GM12878 (cell line): ENCODE results near the gene TSEN34. TPM values are rescaled to one million over a fixed set of nuclear protein-coding genes. Genes with fewer than 3 reads are reported as not detected.

ENCODE experiments used
- BACH1 ChIP-seq: fragments of 450-650 bp; IDR thresholded peaks from 2 replicates; pipeline ENCODE4 v1.6.1; 2017; ENCODE audit warnings: mild to moderate bottlenecking, borderline replicate concordance
- BMI1 ChIP-seq: fragments of 450-650 bp; IDR thresholded peaks from 2 replicates; pipeline ENCODE4 v1.6.1; 2016; ENCODE audit warnings: mild to moderate bottlenecking, moderate library complexity, borderline replicate concordance
- CHD2 ChIP-seq: IDR thresholded peaks from 2 replicates; pipeline ENCODE4 v1.6.1; 2011; ENCODE audit warnings: low read depth, low read length, improper control_type of control experiment, borderline replicate concordance
- CREB1 ChIP-seq: IDR thresholded peaks from 2 replicates; pipeline ENCODE4 v1.6.1; 2012; ENCODE audit warnings: low read depth, mild to moderate bottlenecking, inconsistent platforms
- CREM ChIP-seq: IDR thresholded peaks from 2 replicates; pipeline ENCODE4 v1.6.1; 2014; ENCODE audit warnings: antibody characterized with exemption, low read depth
- CUX1 ChIP-seq: IDR thresholded peaks from 2 replicates; pipeline ENCODE4 v1.6.1; 2012; ENCODE audit warnings: improper control_type of control experiment, low read depth, low read length; ENCODE audit not compliant: insufficient replicate concordance
- ETV6 ChIP-seq, 2 experiments: fragments of 450-650 bp in 1 of 2; IDR thresholded peaks in 1 of 2; conservative IDR thresholded peaks in 1 of 2; 2 replicates each; pipeline ENCODE4 v1.6.1; 2014; ENCODE audit warnings: antibody characterized with exemption in 1 of 2, borderline replicate concordance in 1 of 2, low read depth in 1 of 2, mild to moderate bottlenecking in 1 of 2, moderate library complexity in 1 of 2
- GATAD2B ChIP-seq: fragments of 450-650 bp; conservative IDR thresholded peaks from 2 replicates; pipeline ENCODE4 v1.6.1; 2017; ENCODE audit warnings: low read depth, mild to moderate bottlenecking, moderate library complexity
- HCFC1 ChIP-seq: fragments of 150-350 bp; IDR thresholded peaks from 2 replicates; pipeline ENCODE4 v1.6.1; 2014; ENCODE audit warnings: low read length
- HDGF ChIP-seq: fragments of 450-650 bp; IDR thresholded peaks from 2 replicates; pipeline ENCODE4 v1.6.1; 2016; ENCODE audit warnings: antibody characterized with exemption
- IKZF1 ChIP-seq: fragments of 450-650 bp; conservative IDR thresholded peaks from 2 replicates; pipeline ENCODE4 v1.6.1; 2017; ENCODE audit warnings: antibody characterized with exemption, mild to moderate bottlenecking
- IRF5 ChIP-seq: fragments of 450-650 bp; IDR thresholded peaks from 2 replicates; pipeline ENCODE4 v1.6.1; 2017; ENCODE audit warnings: borderline replicate concordance
- MTA2 ChIP-seq: fragments of 450-650 bp; IDR thresholded peaks from 2 replicates; pipeline ENCODE4 v1.6.1; 2016; ENCODE audit warnings: low read depth, mild to moderate bottlenecking, moderate library complexity
- NBN ChIP-seq: fragments of 450-650 bp; IDR thresholded peaks from 2 replicates; pipeline ENCODE4 v1.6.1; 2016
- NFYB ChIP-seq: IDR thresholded peaks from 2 replicates; pipeline ENCODE4 v1.6.1; 2011; ENCODE audit warnings: low read depth, mild to moderate bottlenecking, low read length, improper control_type of control experiment, moderate library complexity; ENCODE audit not compliant: insufficient read depth
- PKNOX1 ChIP-seq: fragments of 450-650 bp; IDR thresholded peaks from 2 replicates; pipeline ENCODE4 v1.6.1; 2016; ENCODE audit warnings: mild to moderate bottlenecking
- POLR2AphosphoS2 ChIP-seq: IDR thresholded peaks from 2 replicates; pipeline ENCODE4 v1.6.1; 2011; ENCODE audit warnings: low read depth, mild to moderate bottlenecking, low read length, improper control_type of control experiment, moderate library complexity
- RFX5 ChIP-seq: IDR thresholded peaks from 2 replicates; pipeline ENCODE4 v1.6.1; 2011; ENCODE audit warnings: low read depth, low read length, improper control_type of control experiment
- SMAD1 ChIP-seq: fragments of 450-650 bp; IDR thresholded peaks from 2 replicates; pipeline ENCODE4 v1.6.1; 2018; ENCODE audit warnings: mild to moderate bottlenecking, low read depth; ENCODE audit not compliant: partially characterized antibody
- SREBF1 ChIP-seq: IDR thresholded peaks from 2 replicates; pipeline ENCODE4 v1.6.1; 2012; ENCODE audit warnings: mild to moderate bottlenecking, low read length
- SUPT20H ChIP-seq: IDR thresholded peaks from 2 replicates; pipeline ENCODE4 v1.6.1; 2011; ENCODE audit warnings: low read depth, mild to moderate bottlenecking, low read length, moderate library complexity, borderline replicate concordance; ENCODE audit not compliant: control insufficient read depth
- TBL1XR1 ChIP-seq: IDR thresholded peaks from 2 replicates; pipeline ENCODE4 v1.6.1; 2012; ENCODE audit warnings: low read depth, low read length, improper control_type of control experiment
- USF2 ChIP-seq: IDR thresholded peaks from 2 replicates; pipeline ENCODE4 v1.6.1; 2011; ENCODE audit warnings: low read depth, low read length, improper control_type of control experiment, borderline replicate concordance
- ZZZ3 ChIP-seq: IDR thresholded peaks from 2 replicates; pipeline ENCODE4 v1.6.1; 2011; ENCODE audit warnings: low read depth; ENCODE audit not compliant: control insufficient read depth, insufficient read length
- polyA plus RNA-seq, 11 experiments: library from polyadenylated mRNA; depleted of rRNA in 4 of 11; unstranded in 6 of 11; stranded (reverse) in 5 of 11; fragments of >200 nt; fragmentation: Nextera tagmentation in 4 of 11; fragmentation: Illumina TruSeq in 1 of 11; extraction: Ambion mirVana in 4 of 11; extraction: Trizol in 1 of 11; gene quantifications; 1 replicate in 1 of 11; 2 replicates in 10 of 11; pipeline versions ENCODE4 v1.2.1 to v1.2.3, GENCODE V29; 2011 to 2016; ENCODE audit warnings: inconsistent platforms in 2 of 11, missing spikeins in 2 of 11, low read depth in 1 of 11
- total RNA-seq, 4 experiments: library from RNA; depleted of rRNA in 3 of 4; stranded (reverse); fragments of >200 nt in 3 of 4; fragmentation: Illumina TruSeq in 1 of 4; extraction: Trizol in 1 of 4; gene quantifications; 2 replicates each; pipeline versions ENCODE4 v1.2.1 to v1.2.3, GENCODE V29; 2013 to 2021

The TSEN34 gene
- total and polyA plus RNA-seq, 10 of the 15 experiments (the other 5 are each of a cell fraction or from before 2014, with no cell fraction given): 1.0 to 35.9 (median 16.8) TPM

GRCh38 chr19:54190503-54191010 is 551 bp upstream of the TSEN34 start (continued):
- TF ChIP-seq CUX1 (no peak), USF2 (no peak), RFX5 (peak; percentile 38; the same call in 1 of the 2 replicates), SUPT20H (no peak), IKZF1 (no peak), CHD2 (peak; percentile 34; the same call in 1 of the 2 replicates), TBL1XR1 (peak; percentile 41; the same call in 1 of the 2 replicates), CREB1 (peak; percentile 80), PKNOX1 (peak; percentile 52; the same call in 1 of the 2 replicates), HCFC1 (no peak), NFYB (0 out of 2 replicates have a peak, but pooled peaks have one; percentile 22), IRF5 (no peak), SMAD1 (no peak), MTA2 (no peak), POLR2AphosphoS2 (no peak), ETV6 (conservative IDR thresholded peaks at IDR 0.05 in 1 of 2, IDR thresholded peaks at IDR 0.05 in 1 of 2; ENCODE audit: borderline replicate concordance in 1 of 2, low read depth in 1 of 2) (no peak), HDGF (peak; percentile 85; the same call in 1 of the 2 replicates), BACH1 (no peak), CREM (peak; percentile 38), ZZZ3 (no peak), NBN (0 out of 2 replicates have a peak, but pooled peaks have one; percentile 5), GATAD2B (no peak), BMI1 (no peak), SREBF1 (no peak)
- TF ChIP-seq, all 136 proteins: peak for 9
